Natural killer cell (primary cell): ENCODE measurements around the gene POP4. TPM values are rescaled to one million over a fixed set of nuclear protein-coding genes. Genes with fewer than 3 reads are reported as not detected.

Experiments used
- ATAC-seq, 3 donors: fragments of 150-1000 bp in 2 of 3; fragments of 200-7000 bp in 1 of 3; cut with Tn5 transposase; 1 replicate in 1 of 3; 2 replicates in 2 of 3; pipeline ENCODE4 v1.10.0; 2021; ENCODE audit warnings: mild to moderate bottlenecking in 2 of 3, moderate library complexity in 2 of 3
- DNase-seq, 2 donors: peaks; one replicate each; pipeline versions ENCODE4 v3.0.0 to v3.0.0-alpha.2; 2013 to 2021; ENCODE audit warnings: mixed read lengths in 1 of 2
- H3K27ac ChIP-seq: one replicate; pipeline ENCODE4 v1.5.1; 2013; ENCODE audit warnings: mild to moderate bottlenecking, low read length
- H3K27me3 ChIP-seq: one replicate; pipeline ENCODE4 v1.6.1; 2013; ENCODE audit warnings: low read length; ENCODE audit not compliant: control insufficient read depth, insufficient read depth
- H3K36me3 ChIP-seq: one replicate; pipeline ENCODE4 v1.6.1; 2013; ENCODE audit warnings: low read length; ENCODE audit not compliant: control insufficient read depth, insufficient read depth
- H3K4me1 ChIP-seq: one replicate; pipeline ENCODE4 v1.6.1; 2013; ENCODE audit warnings: low read length; ENCODE audit not compliant: control insufficient read depth, insufficient read depth
- H3K4me3 ChIP-seq: one replicate; pipeline ENCODE4 v1.5.1; 2013; ENCODE audit warnings: low read length
- H3K9me3 ChIP-seq: one replicate; pipeline ENCODE4 v1.6.1; 2013; ENCODE audit warnings: low read length; ENCODE audit not compliant: control insufficient read depth, insufficient read depth
- H3K27ac Mint-ChIP-seq, 2 donors: one replicate each; pipeline ENCODE4 v1.8.0; 2022; ENCODE audit warnings: mild to moderate bottlenecking in 2 of 2, mixed read lengths in 2 of 2, moderate library complexity in 1 of 2
- H3K27me3 Mint-ChIP-seq, 2 donors: one replicate each; pipeline ENCODE4 v1.8.0; 2022; ENCODE audit warnings: low read depth in 2 of 2, mixed read lengths in 2 of 2
- H3K36me3 Mint-ChIP-seq: one replicate; pipeline ENCODE4 v1.8.0; 2022; ENCODE audit warnings: mixed read lengths
- H3K4me1 Mint-ChIP-seq, 2 donors: one replicate each; pipeline ENCODE4 v1.8.0; 2022; ENCODE audit warnings: mixed read lengths in 2 of 2
- H3K4me3 Mint-ChIP-seq: one replicate; pipeline ENCODE4 v1.8.0; 2022; ENCODE audit warnings: mild to moderate bottlenecking, moderate library complexity, mixed read lengths
- H3K9me3 Mint-ChIP-seq, 2 donors: one replicate each; pipeline ENCODE4 v1.8.0; 2022; ENCODE audit warnings: mixed read lengths in 2 of 2
- CTCF ChIP-seq: fragments of 200-600 bp; IDR thresholded peaks from one replicate; pipeline ENCODE4 v1.8.0; 2022; ENCODE audit warnings: antibody characterized with exemption
- WGBS: methylation state at CpG from one replicate; pipeline ENCODE4 v1.1.7; 2013; ENCODE audit warnings: missing lambda C conversion rate; ENCODE audit not compliant: insufficient coverage; 5-methylcytosine and 5-hydroxymethylcytosine counted together
- intact Hi-C: fragments of 100-400 bp; cut with micrococcal nuclease; formaldehyde crosslinking; loops from one replicate; pipeline ENCODE4 v1.14.2; 2022
- total RNA-seq, 4 donors: library from RNA; stranded (reverse); fragments of 120-200 nt in 1 of 4; gene quantifications; one replicate each; pipeline versions ENCODE4 v1.2.3 to v1.2.4, GENCODE V29; 2013 to 2022

POP4 gene
- total RNA-seq, 3 donors from 2014 or later (not counting 1 experiment from before 2014, with no cell fraction given) = 46.4 to 60.1 (median 46.4) TPM

DNA sequence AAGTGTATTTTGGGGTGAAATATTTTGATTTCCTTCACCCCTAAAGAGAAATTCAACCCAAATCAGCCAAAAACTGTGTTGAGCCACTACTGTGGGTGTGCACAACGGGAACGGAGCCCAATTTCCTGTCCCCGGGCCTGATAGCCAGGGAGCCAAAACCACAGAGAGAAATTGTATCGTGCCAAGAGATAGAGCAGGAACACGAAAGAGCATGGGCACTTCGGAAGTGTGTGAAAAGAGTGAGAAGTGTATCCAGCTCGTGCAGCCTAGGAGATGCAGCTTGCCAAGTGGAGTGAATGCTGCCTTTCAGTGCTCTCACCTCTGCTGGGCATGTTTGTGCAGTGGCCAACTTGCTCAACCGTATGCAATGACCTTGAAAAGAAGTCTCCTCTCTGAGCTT lies 39.8 kb downstream of the POP4 start:
- Mint-ChIP-seq H3K4me3 (peak overlapping the region; percentile 25), H3K27me3 (peaks cover 0 to 6% of the 10 kb centered on the region in 2 donors), H3K27ac (peak overlapping the region in 1 of 2 donors; percentile 6), H3K9me3 (no peaks in the 10 kb centered on the region), H3K4me1 (peaks cover 21 to 26% of the 10 kb centered on the region in 2 donors), H3K36me3 (no peaks in the 10 kb centered on the region)
- no peaks in the 10 kb centered on the region for H3K36me3 ChIP-seq
- DNase-seq (peak in 1 of 2 donors; percentile 28), ATAC-seq (no peak)
- H3K4me1 ChIP-seq = peaks cover 12% of the 10 kb centered on the region
- no peak overlapping the region for H3K27ac ChIP-seq
- no peaks in the 10 kb centered on the region for H3K27me3 ChIP-seq
- H3K9me3 ChIP-seq = no peaks in the 10 kb centered on the region
- WGBS = 2% methylated on average over 8 of the region's 8 CpGs
- H3K4me3 ChIP-seq = no peak overlapping the region
- intact Hi-C loops = no loop called here
- no peak for TF ChIP-seq CTCF

GRCh38 chr19:29650772-29651387 lies 44.8 kb downstream of the POP4 start:
- H3K9me3 Mint-ChIP-seq = no peaks in the 10 kb centered on the region
- H3K27me3 Mint-ChIP-seq = no peaks in the 10 kb centered on the region
- H3K4me3 Mint-ChIP-seq = peak overlapping the region; percentile 73
- peaks cover 18% of the 10 kb centered on the region for H3K4me1 ChIP-seq
- H3K4me3 ChIP-seq = no peak overlapping the region
- no peak overlapping the region for H3K27ac ChIP-seq
- H3K9me3 ChIP-seq = no peaks in the 10 kb centered on the region
- intact Hi-C loops = no loop called here
- no peak for TF ChIP-seq CTCF
- no peak for DNase-seq
- no peaks in the 10 kb centered on the region for H3K36me3 ChIP-seq
- peaks cover 38 to 48% of the 10 kb centered on the region in 2 donors for H3K4me1 Mint-ChIP-seq
- H3K27ac Mint-ChIP-seq = peak overlapping the region; percentile 77 to 84
- WGBS = 89% methylated on average over 3 of the region's 7 CpGs
- no peaks in the 10 kb centered on the region for H3K27me3 ChIP-seq
- H3K36me3 Mint-ChIP-seq = no peaks in the 10 kb centered on the region
- no peak for ATAC-seq

DNA sequence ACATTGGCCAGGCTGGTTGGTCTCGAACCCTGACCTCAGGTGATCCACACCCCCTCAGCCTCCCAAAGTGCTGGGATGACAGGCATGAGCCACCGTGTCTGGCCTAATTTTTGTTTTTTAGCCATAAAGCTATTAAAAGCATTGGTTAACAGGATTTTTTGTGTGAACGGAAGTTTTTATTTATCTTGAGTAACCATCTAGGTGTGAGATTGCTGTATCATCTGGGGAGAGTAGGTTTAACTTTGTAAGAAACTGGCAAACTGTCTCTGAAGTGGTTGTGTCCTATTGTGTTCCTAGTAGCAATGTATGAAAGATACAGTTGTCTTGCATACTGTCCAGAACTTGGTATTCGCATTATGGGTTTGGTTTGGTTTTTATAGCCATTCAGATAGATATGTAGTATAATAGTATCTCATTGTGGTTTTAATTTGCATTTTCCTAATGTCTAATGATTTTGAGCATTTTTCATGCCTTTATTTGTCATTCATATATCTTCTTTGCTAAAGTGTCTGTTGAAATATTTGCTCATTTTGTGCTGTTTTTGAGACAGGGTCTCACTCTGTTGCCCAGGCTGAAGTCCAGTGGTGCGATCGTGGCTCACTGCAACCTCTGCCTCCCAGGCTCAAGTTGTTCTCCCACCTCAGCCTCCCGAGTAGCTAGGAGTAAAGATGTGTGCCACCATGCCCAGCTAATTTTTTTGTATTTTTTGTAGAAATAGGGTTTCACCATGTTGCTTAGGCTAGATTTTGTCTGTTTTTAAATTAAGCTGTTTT lies 45.7 kb downstream of the POP4 start:
- peak overlapping the region; percentile 77 to 84 for H3K27ac Mint-ChIP-seq
- no peak overlapping the region for H3K4me3 ChIP-seq
- no peak overlapping the region for H3K27ac ChIP-seq
- no peak for TF ChIP-seq CTCF
- H3K27me3 Mint-ChIP-seq = no peaks in the 10 kb centered on the region
- H3K36me3 ChIP-seq = no peaks in the 10 kb centered on the region
- H3K36me3 Mint-ChIP-seq = no peaks in the 10 kb centered on the region
- peaks cover 15% of the 10 kb centered on the region for H3K4me1 ChIP-seq
- intact Hi-C loops = loop anchor here (2.0 kb wide), 1 partner anchor 19 kb away; no protein-coding TSS in a partner anchor
- ATAC-seq (peak; percentile 62 to 88 (median 84)), DNase-seq (no peak)
- no peaks in the 10 kb centered on the region for H3K9me3 ChIP-seq
- H3K4me3 Mint-ChIP-seq = peak overlapping the region; percentile 73
- H3K27me3 ChIP-seq = no peaks in the 10 kb centered on the region
- peaks cover 32 to 43% of the 10 kb centered on the region in 2 donors for H3K4me1 Mint-ChIP-seq
- no peaks in the 10 kb centered on the region for H3K9me3 Mint-ChIP-seq
- 67% methylated on average over 6 of the region's 7 CpGs for WGBS
